HEK293T (cell line): ENCODE measurements around the gene PTPN2.

Experiments used
- CTCF ChIA-PET: fragments of 350-600 bp; formaldehyde crosslinking; extraction: SDS; loops from one replicate; lab custom pipeline; 2021; ENCODE audit warnings: antibody characterized with exemption, inconsistent platforms; lab: Yijun Ruan, JAX
- POLR2A ChIA-PET: fragments of 350-600 bp; formaldehyde crosslinking; extraction: SDS; loops from one replicate; lab custom pipeline; 2020; ENCODE audit warnings: antibody characterized with exemption, inconsistent platforms; lab: Yijun Ruan, JAX
- DNase-seq: peaks from one replicate; pipeline ENCODE4 v3.0.0; 2012; ENCODE audit warnings: mixed read lengths; ENCODE audit errors: extremely low spot score
- ARNT ChIP-seq: fragments of 450-650 bp; IDR thresholded peaks from 2 replicates; pipeline ENCODE4 v1.6.1; 2017; ENCODE audit warnings: mild to moderate bottlenecking
- BHLHE40 ChIP-seq: fragments of 450-650 bp; IDR thresholded peaks from 2 replicates; pipeline ENCODE4 v1.6.1; 2016; ENCODE audit warnings: mild to moderate bottlenecking, moderate library complexity, borderline replicate concordance
- CTBP1 ChIP-seq: fragments of 450-650 bp; IDR thresholded peaks from 2 replicates; pipeline ENCODE4 v1.6.1; 2016; ENCODE audit warnings: borderline replicate concordance
- ELF4 ChIP-seq: fragments of 450-650 bp; IDR thresholded peaks from 2 replicates; pipeline ENCODE4 v1.6.1; 2017; ENCODE audit warnings: antibody characterized with exemption
- FOXA1 ChIP-seq: fragments of 450-650 bp; IDR thresholded peaks from 2 replicates; pipeline ENCODE4 v1.6.1; 2016; ENCODE audit warnings: mild to moderate bottlenecking
- FOXK2 ChIP-seq: fragments of 450-650 bp; IDR thresholded peaks from 2 replicates; pipeline ENCODE4 v1.6.1; 2016; ENCODE audit warnings: mild to moderate bottlenecking
- FOXM1 ChIP-seq: fragments of 450-650 bp; IDR thresholded peaks from 2 replicates; pipeline ENCODE4 v1.6.1; 2017; ENCODE audit warnings: mild to moderate bottlenecking, borderline replicate concordance
- HDGF ChIP-seq: fragments of 450-650 bp; IDR thresholded peaks from 2 replicates; pipeline ENCODE4 v1.6.1; 2017; ENCODE audit warnings: antibody characterized with exemption, borderline replicate concordance
- L3MBTL2 ChIP-seq: fragments of 450-650 bp; conservative IDR thresholded peaks from 2 replicates; pipeline ENCODE4 v1.6.1; 2016; ENCODE audit warnings: mild to moderate bottlenecking
- LEF1 ChIP-seq: fragments of 450-650 bp; IDR thresholded peaks from 2 replicates; pipeline ENCODE4 v1.6.1; 2017; ENCODE audit warnings: mild to moderate bottlenecking, borderline replicate concordance
- NFRKB ChIP-seq: fragments of 450-650 bp; IDR thresholded peaks from 2 replicates; pipeline ENCODE4 v1.6.1; 2016; ENCODE audit warnings: mild to moderate bottlenecking, moderate library complexity
- PKNOX1 ChIP-seq: fragments of 450-650 bp; IDR thresholded peaks from 2 replicates; pipeline ENCODE4 v1.6.1; 2016
- SP1 ChIP-seq: fragments of 450-650 bp; IDR thresholded peaks from 2 replicates; pipeline ENCODE4 v1.6.1; 2017
- SUZ12 ChIP-seq: fragments of 450-650 bp; IDR thresholded peaks from 2 replicates; pipeline ENCODE4 v1.6.1; 2016; ENCODE audit warnings: mild to moderate bottlenecking
- TARDBP ChIP-seq: fragments of 450-650 bp; IDR thresholded peaks from 2 replicates; pipeline ENCODE4 v1.6.1; 2016
- ZNF384 ChIP-seq: fragments of 450-650 bp; IDR thresholded peaks from 2 replicates; pipeline ENCODE4 v1.6.1; 2016

Gene PTPN2

GRCh38 chr18:12911929-12912703 is 28.1 kb upstream of the PTPN2 start:
- CTCF ChIA-PET = no interaction called here
- DNase-seq = no peak
- TF ChIP-seq ARNT = no peak
- no peak for TF ChIP-seq PKNOX1
- no peak for TF ChIP-seq ELF4
- no peak for TF ChIP-seq FOXM1
- no peak for TF ChIP-seq FOXK2
- TF ChIP-seq FOXA1 = no peak
- TF ChIP-seq LEF1 = no peak
- no peak for TF ChIP-seq BHLHE40
- no peak for TF ChIP-seq SUZ12
- TF ChIP-seq TARDBP = no peak
- no peak for TF ChIP-seq HDGF
- no peak for TF ChIP-seq CTBP1
- TF ChIP-seq SP1 = no peak
- TF ChIP-seq L3MBTL2 = no peak
- POLR2A ChIA-PET = no interaction called here

GRCh38 chr18:12911025-12911928 is 27.2 kb upstream of the PTPN2 start:
- CTCF ChIA-PET = no interaction called here
- TF ChIP-seq NFRKB (no peak), FOXK2 (no peak), CTBP1 (no peak), ELF4 (no peak), BHLHE40 (no peak), SUZ12 (no peak), L3MBTL2 (no peak)
- DNase-seq = no peak
- POLR2A ChIA-PET = no interaction called here

- POLR2A ChIA-PET = interaction anchor here (2.4 kb wide), 1 partner anchor 25 kb away, joined by 7 read pairs; the partner anchor contains the start of gene PTPN2
- no peak for TF ChIP-seq SP1
- no peak for TF ChIP-seq BHLHE40
- no peak for TF ChIP-seq ZNF384
- no peak for TF ChIP-seq ELF4
- TF ChIP-seq SUZ12 = no peak
- TF ChIP-seq ARNT = no peak
- TF ChIP-seq TARDBP = no peak
- no peak for TF ChIP-seq PKNOX1
- no peak for TF ChIP-seq LEF1
- no peak for TF ChIP-seq FOXA1
- TF ChIP-seq L3MBTL2 = no peak
- no peak for TF ChIP-seq HDGF
- no peak for TF ChIP-seq NFRKB
- no peak for TF ChIP-seq FOXM1
- TF ChIP-seq FOXK2 = no peak
- CTCF ChIA-PET = no interaction called here
- DNase-seq = no peak
Observed at GRCh38 chr18:12908706-12909105, 24.7 kb upstream of the PTPN2 start.

- TF ChIP-seq LEF1 (no peak), FOXA1 (no peak), TARDBP (no peak), FOXM1 (no peak), ARNT (no peak), L3MBTL2 (no peak), HDGF (no peak), ELF4 (no peak)
- ChIA-PET POLR2A (interaction anchor here (1.2 to 2.4 kb wide), 3 partner anchors 23 to 530 kb away, joined by 3 to 7 read pairs (median 4); partner anchors contain the start of genes AFG3L2, CEP192 and PTPN2), CTCF (no interaction called here)
- DNase-seq = no peak
Observed at GRCh38 chr18:12907258-12907925, 23.4 kb upstream of the PTPN2 start.

GRCh38 chr18:12906773-12907172 is 22.7 kb upstream of the PTPN2 start:
- ChIA-PET CTCF (no interaction called here), POLR2A (interaction anchor here (1.5 to 2.4 kb wide), 2 partner anchors 23 to 530 kb away, joined by 3 to 7 read pairs; partner anchors contain the start of genes AFG3L2 and PTPN2)
- no peak for DNase-seq
- TF ChIP-seq L3MBTL2 (no peak), FOXA1 (no peak)

GRCh38 chr18:12906119-12906518 is 22.1 kb upstream of the PTPN2 start:
- CTCF ChIA-PET = no interaction called here
- TF ChIP-seq ARNT = no peak
- no peak for TF ChIP-seq FOXA1
- TF ChIP-seq ELF4 = no peak
- no peak for TF ChIP-seq FOXK2
- no peak for TF ChIP-seq PKNOX1
- no peak for TF ChIP-seq L3MBTL2
- no peak for TF ChIP-seq CTBP1
- TF ChIP-seq LEF1 = no peak
- TF ChIP-seq ZNF384 = no peak
- TF ChIP-seq SP1 = no peak
- TF ChIP-seq FOXM1 = no peak
- no peak for DNase-seq
- POLR2A ChIA-PET = interaction anchor here (2.4 kb wide), 1 partner anchor 22 kb away, joined by 7 read pairs; the partner anchor contains the start of gene PTPN2
